Peyer's patch (tissue), 4 donors: ENCODE results near the gene MAP3K13. TPM values are rescaled to one million over a fixed set of nuclear protein-coding genes. Genes with fewer than 3 reads are reported as not detected.
A peak's percentile ranks its signal among the peaks of the same experiment; 100 is the strongest.
"Not testable (repeated sequence)": the region's sequence is repeated elsewhere in the genome, so short reads cannot be mapped to it uniquely, and the experiment has no call there.

Experiments used
- DNase-seq, 3 donors: peaks; one replicate each; pipeline ENCODE4 v3.0.0-alpha.2; 2017 to 2019
- H3K27ac ChIP-seq, 4 donors: fragments of 200-600 bp; sonication (generic); one replicate each; pipeline ENCODE4 v1.5.1; 2016 to 2019
- H3K27me3 ChIP-seq, 2 donors: fragments of 200-600 bp; sonication (generic); one replicate each; pipeline ENCODE4 v1.5.1; 2019
- H3K36me3 ChIP-seq, 3 donors: fragments of 200-600 bp; sonication (generic); one replicate each; pipeline ENCODE4 v1.5.1; 2016 to 2019
- H3K4me1 ChIP-seq, 4 donors: fragments of 200-600 bp; sonication (generic); one replicate each; pipeline ENCODE4 v1.5.1; 2016 to 2019
- H3K4me3 ChIP-seq, 4 donors: fragments of 200-600 bp; sonication (generic); 1 replicate in 3 of 4; 2 replicates in 1 of 4; pipeline ENCODE4 v1.5.1; 2016 to 2019; ENCODE audit warnings: mild to moderate bottlenecking in 1 of 4
- H3K9me3 ChIP-seq, 4 donors: fragments of 200-600 bp; sonication (generic); one replicate each; pipeline ENCODE4 v1.5.1; 2016 to 2019; ENCODE audit warnings: mild to moderate bottlenecking in 1 of 4
- CTCF ChIP-seq, 6 experiments: fragments of 450-650 bp in 4 of 6; fragments of 200-600 bp in 2 of 6; sonication (generic) in 1 of 6; IDR thresholded peaks; one replicate each; pipeline ENCODE4 v1.5.1; 2017 to 2019; ENCODE audit warnings: antibody characterized with exemption in 6 of 6, mild to moderate bottlenecking in 3 of 6, moderate library complexity in 1 of 6
- POLR2A ChIP-seq, 2 donors: fragments of 450-650 bp; IDR thresholded peaks; one replicate each; pipeline ENCODE4 v1.5.1; 2017; ENCODE audit warnings: antibody characterized with exemption in 2 of 2, mild to moderate bottlenecking in 2 of 2, moderate library complexity in 2 of 2
- total RNA-seq, 4 donors: library from RNA; depleted of rRNA; stranded (reverse); fragments of >200 nt; gene quantifications; one replicate each; pipeline ENCODE4 v1.1.0, GENCODE V29; 2016

The MAP3K13 gene
- total RNA-seq, 4 donors from 2014 or later: 40.4 to 60.2 (median 52.1) TPM

- Histone ChIP-seq H3K4me1 (no peaks in the 10 kb centered on the region), H3K27ac (no peak overlapping the region), H3K36me3 (peaks cover 0 to 33% (median 0%) of the 10 kb centered on the region in 3 donors), H3K27me3 (no peaks in the 10 kb centered on the region), H3K4me3 (no peak overlapping the region), H3K9me3 (no peaks in the 10 kb centered on the region)
- TF ChIP-seq POLR2A (IDR thresholded peaks at IDR 0.05) (no peak), CTCF (IDR thresholded peaks at IDR 0.05) (no peak)
- no peak for DNase-seq
Observed at GRCh38 chr3:185439745-185440466, 77.0 kb downstream of the MAP3K13 start.

DNA sequence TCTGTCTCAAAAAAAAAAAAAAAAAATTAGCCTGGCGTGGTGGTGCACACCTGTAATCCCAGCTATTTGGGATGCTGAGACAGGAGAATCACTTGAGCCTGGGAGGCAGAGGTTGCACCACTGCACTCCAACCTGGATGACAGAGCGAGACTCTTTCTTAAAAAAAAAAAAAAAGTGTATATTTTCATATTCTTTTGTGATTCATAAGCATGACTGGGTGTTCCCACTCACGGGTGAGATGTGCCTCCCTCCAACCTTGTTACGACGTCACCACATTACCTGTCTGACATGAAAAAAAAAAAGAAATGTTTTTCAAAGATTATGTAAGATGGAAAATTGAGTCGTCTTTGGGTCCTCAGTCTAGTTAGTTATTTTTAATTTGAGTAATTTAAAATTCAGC lies 79.1 kb downstream of the MAP3K13 start:
- Histone ChIP-seq H3K27ac (no peak overlapping the region), H3K9me3 (no peaks in the 10 kb centered on the region), H3K4me1 (no peaks in the 10 kb centered on the region), H3K36me3 (peaks cover 0 to 33% (median 0%) of the 10 kb centered on the region in 3 donors), H3K27me3 (no peaks in the 10 kb centered on the region), H3K4me3 (no peak overlapping the region)
- DNase-seq: no peak
- TF ChIP-seq CTCF (IDR thresholded peaks at IDR 0.05) (no peak), POLR2A (IDR thresholded peaks at IDR 0.05) (no peak)

GRCh38 chr3:185444329-185444728 lies 81.4 kb downstream of the MAP3K13 start:
- Histone ChIP-seq H3K27ac (no peak overlapping the region), H3K36me3 (peaks cover 0 to 22% (median 0%) of the 10 kb centered on the region in 3 donors), H3K9me3 (no peaks in the 10 kb centered on the region), H3K4me3 (no peak overlapping the region), H3K27me3 (no peaks in the 10 kb centered on the region), H3K4me1 (no peaks in the 10 kb centered on the region)
- no peak for DNase-seq
- TF ChIP-seq POLR2A (IDR thresholded peaks at IDR 0.05) (no peak), CTCF (IDR thresholded peaks at IDR 0.05) (no peak)

- Histone ChIP-seq H3K36me3 (peaks cover 0 to 22% (median 0%) of the 10 kb centered on the region in 3 donors), H3K4me3 (no peak overlapping the region), H3K4me1 (no peaks in the 10 kb centered on the region), H3K27ac (peak overlapping the region in 1 of 4 donors; percentile 18), H3K9me3 (no peaks in the 10 kb centered on the region), H3K27me3 (no peaks in the 10 kb centered on the region)
- no peak for DNase-seq
- TF ChIP-seq CTCF (IDR thresholded peaks at IDR 0.05) (no peak), POLR2A (IDR thresholded peaks at IDR 0.05) (no peak)
Observed at GRCh38 chr3:185448107-185448506, 85.2 kb downstream of the MAP3K13 start.

DNA sequence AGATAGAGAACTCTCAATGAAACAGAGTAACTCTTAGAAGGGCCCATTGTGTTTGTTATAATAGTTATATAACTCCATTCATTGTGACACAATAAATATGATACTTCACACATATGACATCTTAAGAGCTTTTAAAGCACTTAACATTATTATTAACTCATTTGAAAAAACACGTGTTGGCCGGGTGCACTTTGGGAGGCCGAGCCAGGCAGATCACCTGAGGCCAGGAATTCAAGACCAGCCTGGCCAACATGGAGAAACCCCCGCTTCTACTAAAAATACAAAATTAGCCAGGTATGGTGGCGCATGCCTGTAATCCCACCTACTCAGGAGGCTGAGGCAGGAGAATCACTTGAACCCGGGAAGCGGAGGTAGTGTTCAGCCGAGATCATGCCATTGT lies 88.5 kb downstream of the MAP3K13 start:
- H3K4me1 ChIP-seq, H3K4me3 ChIP-seq, H3K9me3 ChIP-seq, DNase-seq, H3K27ac ChIP-seq, H3K27me3 ChIP-seq: not testable (repeated sequence)
- H3K36me3 ChIP-seq: peaks cover 0 to 17% (median 0%) of the 10 kb centered on the region in 3 donors

DNA sequence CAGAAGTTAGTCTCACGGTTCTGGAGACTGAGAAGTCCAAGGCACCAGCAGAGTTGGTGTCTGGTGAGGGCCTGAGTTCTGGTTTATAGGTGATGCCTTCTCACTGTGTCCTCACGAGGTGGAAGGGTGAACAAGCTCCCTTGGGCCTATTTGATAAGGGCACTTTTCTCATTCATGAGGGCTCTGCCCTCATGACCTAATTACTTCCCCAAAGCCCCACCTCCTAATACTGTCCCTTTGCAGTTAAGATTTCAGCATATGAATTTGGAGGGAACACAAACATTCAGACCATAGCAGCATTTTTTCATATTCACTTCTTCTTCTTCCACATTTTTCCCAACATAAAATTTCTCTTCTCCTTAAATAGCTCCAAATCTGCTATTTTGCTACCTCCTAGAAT lies 94.4 kb downstream of the MAP3K13 start:
- TF ChIP-seq POLR2A (IDR thresholded peaks at IDR 0.05) (no peak), CTCF (IDR thresholded peaks at IDR 0.05) (no peak)
- H3K4me1 ChIP-seq: no peaks in the 10 kb centered on the region
- H3K4me3 ChIP-seq: no peak overlapping the region
- H3K27me3 ChIP-seq: no peaks in the 10 kb centered on the region
- H3K27ac ChIP-seq: no peak overlapping the region
- H3K36me3 ChIP-seq: peaks cover 0 to 17% (median 0%) of the 10 kb centered on the region in 3 donors
- no peak for DNase-seq
- H3K9me3 ChIP-seq: no peaks in the 10 kb centered on the region
